ENCODE results near the gene CDH8. TPM values are rescaled to one million over a fixed set of nuclear protein-coding genes. Genes with fewer than 3 reads are reported as not detected.
"Not testable (repeated sequence)": the region's sequence is repeated elsewhere in the genome, so short reads cannot be mapped to it uniquely, and the experiment has no call there.

Gene CDH8
- total RNA-seq, 1 experiment from 2014 or later: 1.7 TPM

GRCh38 chr16:61713787-61714186 is 322.5 kb downstream of the CDH8 start:
- Mint-ChIP-seq H3K27me3 (ENCODE audit: insufficient read depth, unreplicated experiment) (peaks cover 2% of the 10 kb centered on the region), H3K27ac (ENCODE audit: unreplicated experiment) (no peak overlapping the region), H3K36me3 (ENCODE audit: insufficient read depth, unreplicated experiment) (no peaks in the 10 kb centered on the region), H3K4me1 (ENCODE audit: low read depth, unreplicated experiment) (no peaks in the 10 kb centered on the region), H3K9me3 (ENCODE audit: unreplicated experiment) (no peaks in the 10 kb centered on the region), H3K4me3 (ENCODE audit: unreplicated experiment) (no peak overlapping the region)
- ChIA-PET CTCF (no interaction called here), POLR2A (no interaction called here)
- no peaks in the 10 kb centered on the region for H3K9me3 ChIP-seq
- H3K36me3 ChIP-seq (ENCODE audit: control insufficient read depth, insufficient read depth, low read length): no peaks in the 10 kb centered on the region
- H3K4me1 ChIP-seq: no peaks in the 10 kb centered on the region
- H3K27me3 ChIP-seq (replicated peaks; ENCODE audit: control insufficient read depth, insufficient read depth, low read length): no peaks in the 10 kb centered on the region
- no peak for TF ChIP-seq CTCF (IDR thresholded peaks at IDR 0.05; ENCODE audit: insufficient read depth in 1 of 2, low read depth in 1 of 2, low read length in 1 of 2, severe bottlenecking in 1 of 2, unreplicated experiment in 1 of 2)
- BruUV-seq (replicated peaks): no TSS peak
- DNase-seq: no peak
- no peak overlapping the region for H3K4me3 ChIP-seq (ENCODE audit: low read depth, low read length)
- intact Hi-C loops (cut with micrococcal nuclease; ENCODE audit: unreplicated experiment): no loop called here

GRCh38 chr16:61699640-61700039 is 336.6 kb downstream of the CDH8 start:
- DNase-seq; H3K4me3 ChIP-seq (ENCODE audit: low read depth, low read length); H3K36me3 Mint-ChIP-seq (ENCODE audit: insufficient read depth, unreplicated experiment); H3K9me3 Mint-ChIP-seq (ENCODE audit: unreplicated experiment); H3K4me1 ChIP-seq; H3K36me3 ChIP-seq (ENCODE audit: control insufficient read depth, insufficient read depth, low read length); CTCF ChIA-PET; H3K27me3 ChIP-seq (replicated peaks; ENCODE audit: control insufficient read depth, insufficient read depth, low read length); H3K27ac Mint-ChIP-seq (ENCODE audit: unreplicated experiment); H3K4me3 Mint-ChIP-seq (ENCODE audit: unreplicated experiment); POLR2A ChIA-PET; intact Hi-C loops (cut with micrococcal nuclease; ENCODE audit: unreplicated experiment); H3K9me3 ChIP-seq; H3K27me3 Mint-ChIP-seq (ENCODE audit: insufficient read depth, unreplicated experiment); H3K4me1 Mint-ChIP-seq (ENCODE audit: low read depth, unreplicated experiment); BruUV-seq (replicated peaks): not testable (repeated sequence)

GRCh38 chr16:61684541-61684940 is 351.7 kb downstream of the CDH8 start:
- no TSS peak for BruUV-seq (replicated peaks)
- Histone ChIP-seq H3K4me1 (no peaks in the 10 kb centered on the region), H3K36me3 (ENCODE audit: control insufficient read depth, insufficient read depth, low read length) (no peaks in the 10 kb centered on the region), H3K27me3 (replicated peaks; ENCODE audit: control insufficient read depth, insufficient read depth, low read length) (no peaks in the 10 kb centered on the region), H3K4me3 (ENCODE audit: low read depth, low read length) (no peak overlapping the region), H3K9me3 (no peaks in the 10 kb centered on the region)
- Mint-ChIP-seq H3K4me3 (ENCODE audit: unreplicated experiment) (no peak overlapping the region), H3K36me3 (ENCODE audit: insufficient read depth, unreplicated experiment) (no peaks in the 10 kb centered on the region), H3K4me1 (ENCODE audit: low read depth, unreplicated experiment) (no peaks in the 10 kb centered on the region), H3K27me3 (ENCODE audit: insufficient read depth, unreplicated experiment) (no peaks in the 10 kb centered on the region), H3K27ac (ENCODE audit: unreplicated experiment) (no peak overlapping the region), H3K9me3 (ENCODE audit: unreplicated experiment) (no peaks in the 10 kb centered on the region)
- ChIA-PET POLR2A (no interaction called here), CTCF (no interaction called here)
- intact Hi-C loops (cut with micrococcal nuclease; ENCODE audit: unreplicated experiment): no loop called here
- no peak for TF ChIP-seq CTCF (IDR thresholded peaks at IDR 0.05; ENCODE audit: insufficient read depth in 1 of 2, low read depth in 1 of 2, low read length in 1 of 2, severe bottlenecking in 1 of 2, unreplicated experiment in 1 of 2)
- DNase-seq: no peak

- no peak for DNase-seq
- no peaks in the 10 kb centered on the region for H3K4me1 ChIP-seq
- no peak overlapping the region for H3K4me3 ChIP-seq (ENCODE audit: low read depth, low read length)
- Mint-ChIP-seq H3K4me3 (ENCODE audit: unreplicated experiment) (no peak overlapping the region), H3K4me1 (ENCODE audit: low read depth, unreplicated experiment) (no peaks in the 10 kb centered on the region), H3K27me3 (ENCODE audit: insufficient read depth, unreplicated experiment) (peaks cover 3% of the 10 kb centered on the region), H3K36me3 (ENCODE audit: insufficient read depth, unreplicated experiment) (no peaks in the 10 kb centered on the region), H3K9me3 (ENCODE audit: unreplicated experiment) (no peaks in the 10 kb centered on the region), H3K27ac (ENCODE audit: unreplicated experiment) (no peak overlapping the region)
- no peaks in the 10 kb centered on the region for H3K27me3 ChIP-seq (replicated peaks; ENCODE audit: control insufficient read depth, insufficient read depth, low read length)
- CTCF ChIA-PET: no interaction called here
- no peak for TF ChIP-seq CTCF (IDR thresholded peaks at IDR 0.05; ENCODE audit: insufficient read depth in 1 of 2, low read depth in 1 of 2, low read length in 1 of 2, severe bottlenecking in 1 of 2, unreplicated experiment in 1 of 2)
- POLR2A ChIA-PET: no interaction called here
- BruUV-seq (replicated peaks): no TSS peak
- no peaks in the 10 kb centered on the region for H3K36me3 ChIP-seq (ENCODE audit: control insufficient read depth, insufficient read depth, low read length)
- no peaks in the 10 kb centered on the region for H3K9me3 ChIP-seq
- intact Hi-C loops (cut with micrococcal nuclease; ENCODE audit: unreplicated experiment): no loop called here
These were observed 354.6 kb downstream of the CDH8 start for GRCh38 chr16:61681673-61682072.

Measured in Caco-2 (cell line).